Measurements from ENCODE around the gene MFSD6.

GRCh38 chr2:190431907-190432306, 23.8 kb downstream of the MFSD6 start:
- TF ChIP-seq CTCF (IDR thresholded peaks at IDR 0.05), result no peak
- TF ChIP-seq POLR2A (IDR thresholded peaks at IDR 0.05), result no peak

Measured in esophagus squamous epithelium (tissue), 4 donors.